ENCODE measurements around the gene TRMT5. TPM values are rescaled to one million over a fixed set of nuclear protein-coding genes. Genes with fewer than 3 reads are reported as not detected.

Gene TRMT5
- total and polyA plus RNA-seq, 9 of the 15 experiments (the other 6 are each of a cell fraction or from before 2014, with no cell fraction given), result 8.4 to 20.0 (median 15.1) TPM

GRCh38 chr14:60931218-60931617, 49.7 kb downstream of the TRMT5 start:
- Histone ChIP-seq H3K36me3 (ENCODE audit: control insufficient read depth, insufficient read depth, low read length) (no peaks in the 10 kb centered on the region), H3K4me2 (ENCODE audit: insufficient read depth, low read length) (no peak overlapping the region), H4K20me1 (replicated peaks; ENCODE audit: control insufficient read depth, insufficient read depth, low read length) (no peaks in the 10 kb centered on the region), H3K27me3 (ENCODE audit: control insufficient read depth in 2 of 2, insufficient read depth in 2 of 2, low read length in 2 of 2) (no peaks in the 10 kb centered on the region), H3K27ac (ENCODE audit: extremely low read depth, low read depth, low read length) (no peak overlapping the region), H3K9me1 (ENCODE audit: control insufficient read depth, insufficient read depth, low read length) (no peaks in the 10 kb centered on the region), H3K9ac (ENCODE audit: insufficient read depth in 1 of 2, low read depth in 2 of 2, low read length in 2 of 2) (no peak overlapping the region), H3K9me3 (replicated peaks; ENCODE audit: control insufficient read depth, insufficient read depth, low read depth, low read length) (peaks cover 5% of the 10 kb centered on the region), H2AFZ (ENCODE audit: low read depth, low read length) (no peak overlapping the region), H3K4me3 (no peak overlapping the region), H3K4me1 (replicated peaks in 1 of 2; ENCODE audit: control insufficient read depth in 2 of 2, insufficient read depth in 2 of 2, low read length in 2 of 2) (peaks cover 0 to 6% of the 10 kb centered on the region in 2 experiments; a peak in 2 of 5 replicates), H3K79me2 (ENCODE audit: control insufficient read depth, insufficient read depth, low read length) (no peaks in the 10 kb centered on the region)
- WGBS (ENCODE audit: insufficient coverage, low coverage, missing lambda C conversion rate), result 100% methylated on average over 1 of the region's 1 CpG
- intact Hi-C loops (cut with micrococcal nuclease), result no loop called here
- FAIRE-seq (no peak), DNase-seq (ENCODE audit: extremely low read depth in 1 of 4, low spot score in 3 of 4) (no peak), ATAC-seq (no peak)
- in situ Hi-C loops (cut with MboI), result no loop called here
- BruUV-seq (replicated peaks), result no TSS peak
- ChIA-PET CTCF (ENCODE audit: low intra/inter-chr PET ratio) (no interaction called here), POLR2A (no interaction called here)
- no peak for TF ChIP-seq TGIF2 (CRISPR knock-in tag; IDR thresholded peaks at IDR 0.05)
- no peak for TF ChIP-seq HOXB6 (CRISPR knock-in tag; IDR thresholded peaks at IDR 0.05; ENCODE audit: borderline replicate concordance)
- no peak for TF ChIP-seq MED1 (CRISPR knock-in tag; IDR thresholded peaks at IDR 0.05; ENCODE audit: borderline replicate concordance)
- TF ChIP-seq ZBTB26 (CRISPR knock-in tag; IDR thresholded peaks at IDR 0.05), result no peak
- TF ChIP-seq ZNF609 (CRISPR knock-in tag; IDR thresholded peaks at IDR 0.05; ENCODE audit: borderline replicate concordance), result no peak
- TF ChIP-seq PRDM10 (IDR thresholded peaks at IDR 0.05; ENCODE audit: partially characterized antibody), result no peak
- no peak for TF ChIP-seq CBFA2T3 (IDR thresholded peaks at IDR 0.05)
- no peak for TF ChIP-seq HIVEP1 (CRISPR knock-in tag; IDR thresholded peaks at IDR 0.05)
- TF ChIP-seq TCF15 (CRISPR knock-in tag; IDR thresholded peaks at IDR 0.05), result no peak
- no peak for TF ChIP-seq RBM25 (IDR thresholded peaks at IDR 0.05; ENCODE audit: low read depth, low read length, severe bottlenecking)
- no peak for TF ChIP-seq NFIC (IDR thresholded peaks at IDR 0.05)
- no peak for TF ChIP-seq CGGBP1 (CRISPR knock-in tag; IDR thresholded peaks at IDR 0.05)
- no peak for TF ChIP-seq STAT5B (CRISPR knock-in tag; IDR thresholded peaks at IDR 0.05)
